K562 (cell line): ENCODE measurements around the gene ACADL. TPM values are rescaled to one million over a fixed set of nuclear protein-coding genes. Genes with fewer than 3 reads are reported as not detected.

Experiments
- ELF4 ChIP-seq: fragments of 450-650 bp; formaldehyde crosslinking; IDR thresholded peaks from 2 replicates; pipeline ENCODE4 v1.4.0; 2022; ENCODE audit warnings: missing genetic modification characterization
- GABPB1 ChIP-seq: sonication (generic); formaldehyde crosslinking; IDR thresholded peaks from 2 replicates; pipeline ENCODE4 v1.8.0; 2022; ENCODE audit warnings: mild to moderate bottlenecking, missing genetic modification reagents
- GTF2F1 ChIP-seq: IDR thresholded peaks from 2 replicates; pipeline ENCODE4 v1.6.1; 2011; ENCODE audit warnings: low read depth, low read length, improper control_type of control experiment
- HCFC1 ChIP-seq: IDR thresholded peaks from 2 replicates; pipeline ENCODE4 v1.6.1; 2012; ENCODE audit warnings: low read depth, low read length, improper control_type of control experiment
- HINFP ChIP-seq: fragments of 450-650 bp; conservative IDR thresholded peaks from 2 replicates; pipeline ENCODE4 v1.6.1; 2016; ENCODE audit warnings: missing genetic modification characterization, low read depth, mild to moderate bottlenecking, control low read depth, missing compliant biosample characterization
- LCOR ChIP-seq: sonication (generic); formaldehyde crosslinking; IDR thresholded peaks from 2 replicates; pipeline ENCODE4 v1.8.0; 2022; ENCODE audit warnings: mild to moderate bottlenecking, missing genetic modification reagents
- MGA ChIP-seq: fragments of 450-650 bp; IDR thresholded peaks from 2 replicates; pipeline ENCODE4 v1.6.1; 2016; ENCODE audit warnings: mild to moderate bottlenecking, moderate library complexity
- RBM17 ChIP-seq: fragments of 200-400 bp; formaldehyde crosslinking; IDR thresholded peaks from 2 replicates; pipeline ENCODE4 v1.6.1; 2017; ENCODE audit warnings: low read depth, mild to moderate bottlenecking, low read length, borderline replicate concordance
- SAFB ChIP-seq: fragments of 200-400 bp; formaldehyde crosslinking; IDR thresholded peaks from 2 replicates; pipeline ENCODE4 v1.6.1; 2017; ENCODE audit warnings: low read depth, low read length, borderline replicate concordance
- TRIM25 ChIP-seq: fragments of 450-650 bp; IDR thresholded peaks from 2 replicates; pipeline ENCODE4 v1.7.0; 2016; ENCODE audit warnings: borderline replicate concordance
- ZC3H11A ChIP-seq: IDR thresholded peaks from 2 replicates; pipeline ENCODE4 v1.6.1; 2012; ENCODE audit warnings: low read depth, low read length, improper control_type of control experiment
- ZNF3 ChIP-seq: fragments of 250-450 bp; sonication (Bioruptor Pico); IDR thresholded peaks from 2 replicates; pipeline ENCODE4 v1.5.0; 2021; ENCODE audit warnings: mild to moderate bottlenecking, moderate library complexity
- ZNF785 ChIP-seq: fragments of 250-450 bp; sonication (Bioruptor Pico); IDR thresholded peaks from 2 replicates; pipeline ENCODE4 v1.4.0; 2020; ENCODE audit warnings: mild to moderate bottlenecking
- polyA plus RNA-seq, 8 experiments: library from polyadenylated mRNA; depleted of rRNA in 4 of 8; stranded (reverse) in 5 of 8; unstranded in 3 of 8; fragments of >200 nt; fragmentation: Nextera tagmentation in 2 of 8; fragmentation: Illumina TruSeq in 1 of 8; extraction: Ambion mirVana in 2 of 8; extraction: Trizol in 1 of 8; gene quantifications; 2 replicates each; pipeline versions ENCODE4 v1.2.1 to v1.2.3, GENCODE V29; 2011 to 2014; ENCODE audit warnings: inconsistent platforms in 1 of 8, missing spikeins in 1 of 8
- total RNA-seq, 7 experiments: library from RNA; depleted of rRNA in 6 of 7; stranded (reverse); fragments of >200 nt in 6 of 7; fragmentation: Illumina TruSeq in 2 of 7; extraction: Trizol in 2 of 7; gene quantifications; 2 replicates each; pipeline versions ENCODE4 v1.2.1 to v1.2.3, GENCODE V29; 2011 to 2021; ENCODE audit warnings: low replicate concordance in 1 of 7

Gene ACADL
- total and polyA plus RNA-seq, 9 of the 15 experiments (the other 6 are each of a cell fraction or from before 2014, with no cell fraction given) = 0.07 TPM; not detected in 8

- TF ChIP-seq MGA = no peak
- no peak for TF ChIP-seq ELF4 (CRISPR knock-in tag)
- TF ChIP-seq ZNF785 (CRISPR knock-in tag) = no peak
- no peak for TF ChIP-seq ZNF3 (CRISPR knock-in tag)
- TF ChIP-seq HINFP (tag) = no peak
- no peak for TF ChIP-seq RBM17
- no peak for TF ChIP-seq GTF2F1
- no peak for TF ChIP-seq TRIM25
- no peak for TF ChIP-seq ZC3H11A
- no peak for TF ChIP-seq LCOR (CRISPR knock-in tag)
- TF ChIP-seq SAFB = no peak
- TF ChIP-seq HCFC1 = no peak
- no peak for TF ChIP-seq GABPB1 (CRISPR knock-in tag)
Measured at GRCh38 chr2:210170446-210171303, 54.6 kb downstream of the ACADL start (continued).
